Prostate gland (tissue), 2 donors: ENCODE measurements around the gene CUX1.

Experiments
- CTCF ChIP-seq, 4 experiments: fragments of 200-600 bp in 2 of 4; fragments of 450-650 bp in 2 of 4; sonication (generic) in 2 of 4; IDR thresholded peaks; 1 replicate in 3 of 4; 2 replicates in 1 of 4; pipeline ENCODE4 v1.5.1; 2016 to 2019; ENCODE audit warnings: antibody characterized with exemption in 4 of 4, mild to moderate bottlenecking in 2 of 4, moderate library complexity in 2 of 4
- POLR2A ChIP-seq: fragments of 450-650 bp; IDR thresholded peaks from one replicate; pipeline ENCODE4 v1.6.1; 2016; ENCODE audit warnings: antibody characterized with exemption, mild to moderate bottlenecking

DNA sequence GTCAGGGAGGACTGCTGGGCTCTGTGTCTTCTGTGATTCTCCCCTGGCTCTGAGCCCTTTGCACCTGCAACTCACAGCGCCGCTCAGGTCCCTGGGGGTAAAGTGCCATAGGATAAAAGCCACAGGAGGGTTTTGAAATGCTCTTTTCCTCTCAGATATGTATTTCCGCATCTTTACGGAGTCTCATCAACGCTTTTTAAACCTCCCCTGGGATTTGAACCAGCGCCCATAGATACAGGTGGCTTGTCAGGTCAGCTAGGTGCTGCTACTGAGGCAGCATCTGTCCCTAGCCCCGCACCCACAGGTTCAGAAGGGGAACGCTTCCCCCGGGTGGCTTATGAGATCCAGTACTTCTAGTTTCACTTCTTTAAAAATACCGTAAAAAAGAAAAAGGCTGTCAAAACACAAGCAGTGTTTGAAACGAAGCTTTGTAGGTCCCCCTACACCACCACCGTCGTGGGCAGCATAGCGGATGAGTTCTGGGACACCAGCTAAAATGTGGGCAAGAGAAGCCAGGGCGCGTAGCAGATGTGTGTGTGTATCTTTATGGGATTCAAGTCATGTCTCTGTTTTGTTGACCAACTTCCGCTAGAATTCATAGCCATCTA lies 173.5 kb downstream of the CUX1 start:
- no peak for TF ChIP-seq CTCF (IDR thresholded peaks at IDR 0.05)
- TF ChIP-seq POLR2A, result no peak
